Frontal cortex (tissue), 4 donors: ENCODE data around the gene PCDHGA10. TPM values are rescaled to one million over a fixed set of nuclear protein-coding genes. Genes with fewer than 3 reads are reported as not detected.
"Not testable (repeated sequence)": the region's sequence is repeated elsewhere in the genome, so short reads cannot be mapped to it uniquely, and the experiment has no call there.

ENCODE experiments used
- DNase-seq, 2 donors: peaks; one replicate each; pipeline ENCODE4 v3.0.0; 2012; ENCODE audit warnings: low spot score in 2 of 2
- FAIRE-seq: peaks from 2 replicates; lab custom pipeline; 2012; peaks lifted over from hg19 to GRCh38; lab: Jason Lieb, UNC
- total RNA-seq: library from RNA; depleted of rRNA; stranded (reverse); fragments of >200 nt; gene quantifications from one replicate; pipeline ENCODE4 v1.2.3, GENCODE V29; 2014
- donor health status: control.
- donor health status: control.
- donor health status: control.

PCDHGA10 gene
- total RNA-seq, 1 donor from 2014 or later, result 9.8 TPM

DNA sequence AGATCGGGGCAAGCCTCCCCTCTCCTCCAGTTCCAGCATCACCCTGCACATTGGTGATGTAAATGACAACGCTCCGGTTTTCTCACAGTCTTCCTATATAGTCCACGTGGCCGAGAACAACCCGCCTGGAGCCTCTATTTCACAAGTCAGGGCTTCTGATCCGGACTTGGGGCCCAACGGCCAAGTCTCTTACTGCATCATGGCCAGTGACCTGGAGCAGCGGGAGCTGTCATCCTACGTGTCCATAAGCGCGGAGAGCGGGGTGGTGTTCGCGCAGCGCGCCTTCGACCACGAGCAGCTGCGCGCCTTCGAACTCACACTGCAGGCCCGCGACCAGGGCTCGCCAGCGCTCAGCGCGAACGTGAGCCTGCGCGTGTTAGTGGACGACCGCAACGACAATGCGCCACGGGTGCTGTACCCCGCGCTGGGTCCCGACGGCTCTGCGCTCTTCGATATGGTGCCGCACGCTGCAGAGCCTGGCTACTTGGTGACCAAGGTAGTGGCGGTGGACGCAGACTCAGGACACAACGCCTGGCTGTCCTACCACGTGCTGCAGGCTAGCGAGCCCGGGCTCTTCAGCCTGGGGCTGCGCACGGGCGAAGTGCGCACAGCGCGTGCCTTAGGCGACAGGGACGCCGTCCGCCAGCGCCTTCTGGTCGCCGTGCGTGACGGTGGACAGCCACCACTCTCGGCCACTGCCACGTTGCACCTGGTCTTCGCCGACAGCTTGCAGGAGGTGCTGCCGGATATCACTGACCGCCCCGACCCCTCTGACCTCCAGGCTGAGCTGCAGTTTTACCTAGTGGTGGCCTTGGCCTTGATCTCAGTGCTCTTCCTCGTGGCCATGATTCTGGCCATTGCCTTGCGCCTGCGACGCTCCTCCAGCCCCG is 23.4 kb upstream of the PCDHGA10 start:
- FAIRE-seq (no peak), DNase-seq (no peak)

DNA sequence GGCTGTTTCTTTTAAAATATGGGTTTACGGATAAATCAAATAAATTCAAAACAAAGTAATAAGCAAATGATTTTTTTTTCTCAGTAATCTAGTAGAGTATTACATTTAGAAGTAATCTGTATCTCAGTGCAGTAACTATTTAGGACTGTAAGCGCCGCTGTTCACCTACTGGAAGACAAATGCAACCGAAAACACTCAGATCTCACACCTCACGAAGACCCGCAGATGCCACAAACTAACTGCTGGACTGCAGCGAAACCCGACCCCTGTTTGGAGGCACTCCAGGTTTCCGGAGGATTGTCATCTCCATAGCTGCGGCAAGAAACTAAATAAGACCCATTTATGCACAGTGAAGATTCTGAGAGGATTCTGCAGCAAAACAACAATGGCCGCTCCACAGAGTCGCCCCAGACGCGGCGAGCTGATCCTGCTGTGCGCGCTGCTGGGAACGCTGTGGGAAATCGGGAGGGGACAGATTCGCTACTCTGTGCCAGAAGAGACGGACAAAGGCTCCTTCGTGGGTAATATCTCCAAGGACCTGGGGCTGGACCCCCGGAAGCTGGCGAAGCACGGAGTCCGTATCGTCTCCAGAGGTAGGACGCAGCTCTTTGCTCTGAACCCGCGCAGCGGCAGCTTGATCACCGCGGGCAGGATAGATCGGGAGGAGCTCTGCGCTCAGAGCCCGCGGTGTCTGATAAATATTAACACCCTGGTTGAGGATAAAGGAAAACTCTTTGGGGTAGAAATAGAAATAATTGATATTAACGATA is 20.2 kb upstream of the PCDHGA10 start, which contains the start of gene PCDHGA8:
PCDHGA8 (plus strand) TSS at position 205 of the 770 bp plus-strand sequence; CDS start at position 386, 181 bp downstream.
- no peak for FAIRE-seq

DNA sequence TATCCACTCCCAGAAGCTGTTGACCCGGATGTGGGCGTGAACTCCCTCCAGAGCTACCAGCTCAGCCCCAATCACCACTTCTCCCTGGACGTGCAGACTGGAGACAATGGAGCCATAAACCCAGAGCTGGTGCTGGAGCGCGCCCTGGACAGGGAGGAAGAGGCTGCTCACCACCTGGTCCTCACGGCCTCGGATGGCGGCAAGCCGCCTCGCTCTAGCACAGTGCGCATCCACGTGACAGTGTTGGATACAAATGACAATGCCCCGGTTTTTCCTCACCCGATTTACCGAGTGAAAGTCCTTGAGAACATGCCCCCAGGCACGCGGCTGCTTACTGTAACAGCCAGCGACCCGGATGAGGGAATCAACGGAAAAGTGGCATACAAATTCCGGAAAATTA is 19.5 kb upstream of the PCDHGA10 start:
- FAIRE-seq (no peak), DNase-seq (no peak)

More for the DNA sequence above, 20.2 kb upstream of the PCDHGA10 start, which contains the start of gene PCDHGA8:
- DNase-seq, result no peak

DNA sequence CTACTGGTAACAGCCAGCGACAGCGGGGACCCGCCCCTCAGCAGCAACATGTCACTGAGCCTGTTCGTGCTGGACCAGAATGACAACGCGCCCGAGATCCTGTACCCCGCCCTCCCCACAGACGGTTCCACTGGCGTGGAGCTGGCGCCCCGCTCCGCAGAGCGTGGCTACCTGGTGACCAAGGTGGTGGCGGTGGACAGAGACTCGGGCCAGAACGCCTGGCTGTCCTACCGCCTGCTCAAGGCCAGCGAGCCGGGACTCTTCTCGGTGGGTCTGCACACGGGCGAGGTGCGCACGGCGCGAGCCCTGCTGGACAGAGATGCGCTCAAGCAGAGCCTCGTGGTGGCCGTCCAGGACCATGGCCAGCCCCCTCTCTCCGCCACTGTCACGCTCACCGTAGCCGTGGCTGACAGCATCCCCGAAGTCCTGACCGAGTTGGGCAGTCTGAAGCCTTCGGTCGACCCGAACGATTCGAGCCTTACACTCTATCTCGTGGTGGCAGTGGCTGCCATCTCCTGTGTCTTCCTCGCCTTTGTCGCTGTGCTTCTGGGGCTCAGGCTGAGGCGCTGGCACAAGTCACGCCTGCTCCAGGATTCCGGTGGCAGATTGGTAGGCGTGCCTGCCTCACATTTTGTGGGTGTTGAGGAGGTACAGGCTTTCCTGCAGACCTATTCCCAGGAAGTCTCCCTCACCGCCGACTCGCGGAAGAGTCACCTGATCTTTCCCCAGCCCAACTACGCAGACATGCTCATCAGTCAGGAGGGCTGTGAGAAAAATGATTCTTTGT is 18.2 kb upstream of the PCDHGA10 start:
- not testable (repeated sequence) for DNase-seq, FAIRE-seq

DNA sequence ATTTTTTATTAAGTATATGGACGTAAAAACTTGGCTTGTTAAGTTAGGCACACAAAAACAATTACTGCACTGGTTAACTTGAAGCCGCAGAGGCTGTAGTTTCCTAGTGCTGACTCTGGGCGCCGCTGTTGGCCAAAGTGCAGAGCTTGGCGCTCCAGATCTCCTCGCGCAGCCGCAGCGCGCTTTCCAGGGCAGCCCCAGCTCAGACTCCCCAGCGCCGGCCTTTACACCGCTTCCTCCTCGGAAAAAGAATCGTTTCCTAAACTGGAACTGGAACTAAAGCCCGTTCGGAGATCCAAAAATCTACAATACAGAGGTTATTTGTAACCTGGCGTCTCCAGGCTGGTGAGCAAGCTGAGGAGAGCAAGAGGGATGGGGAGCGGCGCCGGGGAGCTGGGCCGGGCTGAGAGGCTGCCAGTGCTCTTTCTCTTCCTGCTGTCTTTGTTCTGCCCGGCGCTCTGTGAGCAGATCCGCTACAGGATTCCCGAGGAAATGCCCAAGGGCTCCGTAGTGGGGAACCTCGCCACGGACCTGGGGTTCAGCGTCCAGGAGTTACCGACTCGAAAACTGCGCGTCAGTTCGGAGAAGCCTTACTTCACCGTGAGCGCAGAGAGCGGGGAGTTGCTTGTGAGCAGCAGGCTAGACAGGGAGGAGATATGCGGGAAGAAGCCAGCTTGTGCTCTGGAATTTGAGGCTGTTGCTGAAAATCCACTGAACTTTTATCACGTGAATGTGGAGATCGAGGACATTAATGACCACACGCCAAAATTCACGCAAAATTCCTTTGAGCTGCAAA is 14.8 kb upstream of the PCDHGA10 start, which contains the start of gene PCDHGB5:
PCDHGB5 (plus strand) TSS at position 192 of the 796 bp plus-strand sequence; CDS start at position 373, 181 bp downstream.
- DNase-seq, FAIRE-seq: not testable (repeated sequence)

DNA sequence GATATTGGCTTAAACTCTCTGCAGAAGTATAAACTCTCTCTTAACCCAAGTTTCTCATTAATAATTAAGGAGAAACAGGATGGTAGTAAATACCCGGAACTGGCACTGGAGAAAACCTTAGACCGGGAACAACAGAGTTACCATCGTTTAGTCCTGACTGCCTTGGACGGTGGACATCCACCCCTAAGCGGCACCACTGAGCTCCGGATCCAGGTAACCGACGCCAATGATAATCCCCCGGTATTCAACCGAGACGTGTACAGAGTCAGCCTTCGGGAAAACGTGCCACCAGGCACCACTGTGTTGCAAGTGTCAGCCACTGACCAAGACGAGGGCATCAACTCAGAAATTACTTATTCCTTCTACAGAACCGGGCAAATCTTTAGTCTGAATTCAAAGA is 14.2 kb upstream of the PCDHGA10 start:
- no peak for FAIRE-seq
- DNase-seq, result no peak

DNA sequence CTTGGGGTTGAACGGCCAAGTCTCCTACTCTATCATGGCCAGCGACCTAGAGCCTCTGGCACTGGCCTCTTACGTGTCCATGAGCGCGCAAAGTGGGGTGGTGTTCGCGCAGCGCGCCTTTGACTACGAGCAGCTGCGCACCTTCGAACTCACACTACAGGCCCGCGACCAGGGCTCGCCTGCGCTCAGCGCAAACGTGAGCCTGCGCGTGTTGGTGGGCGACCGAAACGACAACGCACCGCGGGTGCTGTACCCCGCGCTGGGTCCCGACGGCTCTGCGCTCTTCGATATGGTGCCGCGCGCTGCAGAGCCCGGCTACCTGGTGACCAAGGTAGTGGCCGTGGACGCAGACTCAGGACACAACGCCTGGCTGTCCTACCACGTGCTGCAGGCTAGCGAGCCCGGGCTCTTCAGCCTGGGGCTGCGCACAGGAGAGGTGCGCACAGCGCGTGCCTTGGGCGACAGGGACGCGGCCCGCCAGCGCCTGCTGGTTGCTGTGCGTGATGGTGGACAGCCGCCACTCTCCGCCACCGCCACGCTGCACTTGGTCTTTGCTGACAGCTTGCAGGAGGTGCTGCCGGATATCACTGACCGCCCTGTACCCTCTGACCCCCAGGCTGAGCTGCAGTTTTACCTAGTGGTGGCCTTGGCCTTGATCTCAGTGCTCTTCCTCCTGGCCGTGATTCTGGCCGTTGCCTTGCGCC is 13.1 kb upstream of the PCDHGA10 start:
- FAIRE-seq (no peak), DNase-seq (no peak)

DNA sequence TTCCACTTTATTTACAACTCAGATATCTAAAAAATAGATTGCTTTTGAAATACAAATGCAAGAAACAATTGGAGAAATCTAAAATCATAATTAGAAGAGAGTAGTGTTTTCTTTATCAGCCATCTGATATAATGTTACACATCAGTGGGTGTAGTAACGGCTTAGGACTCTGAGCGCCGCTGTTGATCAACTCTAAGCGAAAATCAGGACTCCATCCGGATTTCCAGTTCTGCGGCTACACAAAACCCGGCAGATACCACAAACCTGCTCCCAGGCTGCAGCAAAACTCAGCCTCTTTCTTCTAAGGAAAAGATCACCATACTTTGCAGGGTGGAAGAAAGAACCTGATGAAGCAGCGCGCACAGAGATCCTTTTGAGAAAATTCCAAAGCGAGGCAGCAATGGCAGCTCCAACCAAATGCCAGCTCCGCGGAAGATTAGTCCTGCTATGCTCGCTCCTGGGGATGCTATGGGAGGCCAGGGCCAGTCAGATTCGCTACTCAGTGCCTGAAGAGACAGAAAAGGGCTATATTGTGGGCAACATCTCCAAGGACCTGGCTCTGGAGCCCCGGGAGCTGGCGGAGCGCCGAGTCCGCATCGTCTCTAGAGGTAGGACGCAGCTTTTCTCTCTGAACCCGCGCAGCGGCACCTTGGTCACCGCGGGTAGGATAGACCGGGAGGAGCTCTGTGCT is 10.1 kb upstream of the PCDHGA10 start, which contains the start of gene PCDHGA9:
PCDHGA9 (plus strand) TSS at position 226 of the 691 bp plus-strand sequence; CDS start at position 401, 175 bp downstream.
- DNase-seq (no peak), FAIRE-seq (no peak)

DNA sequence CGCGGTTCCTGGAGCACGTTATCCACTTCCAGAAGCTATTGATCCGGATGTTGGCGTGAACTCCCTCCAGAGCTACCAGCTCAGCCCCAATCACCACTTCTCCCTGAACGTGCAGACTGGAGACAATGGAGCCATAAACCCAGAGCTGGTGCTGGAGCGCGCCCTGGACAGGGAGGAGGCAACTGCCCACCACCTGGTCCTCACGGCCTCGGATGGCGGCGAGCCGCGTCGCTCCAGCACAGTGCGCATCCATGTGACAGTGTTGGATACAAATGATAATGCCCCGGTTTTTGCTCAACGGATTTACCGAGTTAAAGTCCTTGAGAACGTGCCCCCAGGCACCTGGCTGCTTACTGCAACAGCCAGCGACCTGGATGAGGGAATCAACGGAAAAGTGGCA is 9.4 kb upstream of the PCDHGA10 start:
- DNase-seq (no peak), FAIRE-seq (no peak)

DNA sequence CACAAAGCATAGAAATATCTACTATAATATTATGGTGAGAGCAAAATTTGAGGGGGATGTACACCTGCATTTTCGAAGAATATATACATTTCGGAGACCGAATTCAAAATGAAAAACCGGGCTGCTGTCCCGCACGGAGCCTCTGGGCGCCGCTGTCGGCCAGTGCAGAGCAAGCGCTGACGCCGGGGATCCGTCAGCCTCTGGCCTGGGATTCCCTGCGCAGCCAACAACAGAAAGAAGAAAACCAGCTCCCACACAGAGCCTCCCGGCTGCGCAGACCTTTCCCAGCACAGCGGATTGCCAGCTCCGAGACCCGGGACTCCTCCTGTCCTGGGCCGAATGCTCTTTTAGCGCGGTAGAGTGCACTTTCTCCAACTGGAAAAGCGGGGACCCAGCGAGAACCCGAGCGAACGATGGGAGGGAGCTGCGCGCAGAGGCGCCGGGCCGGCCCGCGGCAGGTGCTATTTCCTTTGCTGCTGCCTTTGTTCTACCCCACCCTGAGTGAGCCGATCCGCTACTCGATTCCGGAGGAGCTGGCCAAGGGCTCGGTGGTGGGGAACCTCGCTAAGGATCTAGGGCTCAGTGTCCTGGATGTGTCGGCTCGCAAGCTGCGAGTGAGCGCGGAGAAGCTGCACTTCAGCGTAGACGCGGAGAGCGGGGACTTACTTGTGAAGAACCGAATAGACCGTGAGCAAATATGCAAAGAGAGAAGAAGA is 4.8 kb upstream of the PCDHGA10 start, which contains the start of gene PCDHGB6:
PCDHGB6 (plus strand) TSS at position 232 of the 716 bp plus-strand sequence; CDS start at position 414, 182 bp downstream.
- not testable (repeated sequence) for FAIRE-seq, DNase-seq

DNA sequence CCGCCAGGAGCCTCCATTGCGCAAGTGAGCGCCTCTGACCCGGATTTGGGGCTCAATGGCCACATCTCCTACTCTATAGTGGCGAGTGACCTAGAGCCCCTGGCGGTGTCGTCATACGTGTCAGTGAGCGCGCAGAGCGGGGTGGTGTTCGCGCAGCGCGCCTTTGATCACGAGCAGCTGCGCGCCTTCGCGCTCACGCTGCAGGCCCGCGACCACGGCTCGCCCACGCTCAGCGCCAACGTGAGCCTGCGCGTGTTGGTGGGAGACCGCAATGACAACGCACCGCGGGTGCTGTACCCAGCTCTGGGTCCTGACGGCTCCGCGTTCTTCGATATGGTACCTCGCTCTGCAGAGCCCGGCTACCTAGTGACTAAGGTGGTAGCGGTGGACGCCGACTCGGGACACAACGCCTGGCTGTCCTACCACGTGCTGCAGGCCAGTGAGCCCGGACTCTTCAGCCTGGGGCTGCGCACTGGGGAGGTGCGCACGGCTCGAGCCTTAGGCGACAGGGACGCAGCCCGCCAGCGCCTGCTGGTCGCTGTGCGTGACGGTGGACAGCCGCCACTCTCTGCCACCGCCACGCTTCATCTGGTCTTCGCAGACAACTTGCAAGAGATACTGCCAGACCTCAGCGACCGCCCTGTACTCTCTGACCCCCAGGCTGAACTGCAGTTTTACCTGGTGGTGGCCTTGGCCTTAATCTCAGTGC is 3.0 kb upstream of the PCDHGA10 start:
- FAIRE-seq (no peak), DNase-seq (no peak)

DNA sequence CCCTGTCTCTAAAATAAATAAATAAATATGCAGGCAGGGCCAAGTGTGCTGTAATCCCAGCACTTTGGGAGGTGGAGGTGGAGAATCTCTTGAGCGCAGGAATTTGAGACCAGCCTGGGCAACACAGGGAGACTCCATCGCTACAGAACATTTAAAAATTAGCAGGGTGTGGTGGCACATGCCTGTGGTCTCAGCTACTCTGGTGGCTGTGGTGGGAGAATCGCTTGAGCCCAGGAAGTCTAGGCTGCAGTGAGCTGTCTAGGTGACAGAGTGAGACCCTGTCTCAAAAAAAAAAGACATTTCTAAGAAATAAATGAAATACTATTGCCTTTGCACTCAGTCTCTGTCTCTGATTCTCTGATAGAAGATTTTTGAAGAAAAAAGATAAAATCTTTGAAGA is 1.2 kb upstream of the PCDHGA10 start:
- DNase-seq (no peak), FAIRE-seq (no peak)

DNA sequence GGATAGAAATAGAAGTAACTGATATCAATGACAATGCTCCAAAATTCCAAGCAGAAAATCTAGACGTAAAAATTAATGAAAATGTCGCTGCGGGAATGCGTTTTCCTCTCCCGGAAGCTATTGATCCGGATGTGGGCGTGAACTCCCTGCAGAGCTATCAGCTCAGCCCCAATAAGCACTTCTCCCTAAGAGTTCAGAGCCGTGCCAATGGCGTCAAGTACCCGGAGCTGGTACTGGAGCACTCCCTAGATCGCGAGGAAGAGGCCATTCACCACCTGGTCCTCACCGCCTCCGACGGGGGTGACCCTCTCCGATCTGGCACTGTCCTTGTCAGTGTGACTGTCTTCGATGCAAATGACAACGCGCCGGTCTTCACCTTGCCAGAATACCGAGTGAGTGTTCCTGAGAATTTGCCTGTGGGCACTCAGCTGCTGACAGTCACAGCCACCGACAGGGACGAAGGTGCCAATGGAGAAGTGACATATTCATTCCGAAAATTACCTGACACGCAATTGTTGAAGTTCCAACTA is 818 bp downstream of the PCDHGA10 start:
- FAIRE-seq (no peak), DNase-seq (no peak)

DNA sequence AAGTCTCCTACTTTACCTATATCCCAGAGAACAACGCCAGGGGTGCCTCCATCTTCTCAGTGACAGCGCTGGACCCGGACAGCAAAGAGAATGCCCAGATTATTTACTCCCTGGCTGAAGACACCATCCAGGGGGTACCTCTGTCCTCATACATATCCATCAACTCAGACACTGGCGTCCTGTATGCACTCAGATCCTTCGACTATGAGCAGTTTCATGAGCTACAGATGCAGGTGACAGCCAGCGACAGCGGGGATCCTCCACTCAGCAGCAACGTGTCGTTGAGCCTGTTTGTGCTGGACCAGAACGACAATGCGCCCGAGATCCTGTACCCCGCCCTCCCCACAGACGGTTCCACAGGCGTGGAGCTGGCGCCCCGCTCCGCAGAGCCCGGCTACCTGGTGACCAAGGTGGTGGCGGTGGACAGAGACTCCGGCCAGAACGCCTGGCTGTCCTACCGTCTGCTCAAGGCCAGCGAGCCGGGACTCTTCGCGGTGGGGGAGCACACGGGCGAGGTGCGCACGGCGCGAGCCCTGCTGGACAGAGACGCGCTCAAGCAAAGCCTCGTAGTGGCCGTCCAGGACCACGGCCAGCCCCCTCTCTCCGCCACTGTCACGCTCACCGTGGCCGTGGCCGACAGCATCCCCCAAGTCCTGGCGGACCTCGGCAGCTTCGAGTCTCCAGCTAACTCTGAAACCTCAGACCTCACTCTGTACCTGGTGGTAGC is 1.9 kb downstream of the PCDHGA10 start:
- FAIRE-seq, DNase-seq: not testable (repeated sequence)

DNA sequence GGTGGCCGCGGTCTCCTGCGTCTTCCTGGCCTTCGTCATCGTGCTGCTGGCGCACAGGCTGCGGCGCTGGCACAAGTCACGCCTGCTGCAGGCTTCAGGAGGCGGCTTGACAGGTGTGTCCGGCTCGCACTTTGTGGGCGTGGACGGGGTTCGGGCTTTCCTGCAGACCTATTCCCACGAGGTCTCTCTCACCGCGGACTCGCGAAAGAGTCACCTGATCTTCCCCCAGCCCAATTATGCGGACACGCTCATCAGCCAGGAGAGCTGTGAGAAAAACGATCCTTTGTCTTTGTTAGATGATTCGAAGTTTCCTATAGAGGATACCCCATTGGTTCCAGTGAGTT is 2.5 kb downstream of the PCDHGA10 start:
- not testable (repeated sequence) for FAIRE-seq

More for the DNA sequence above, 2.5 kb downstream of the PCDHGA10 start:
- not testable (repeated sequence) for DNase-seq
